ENCODE results near the gene ZNF451.

The ZNF451 gene

DNA sequence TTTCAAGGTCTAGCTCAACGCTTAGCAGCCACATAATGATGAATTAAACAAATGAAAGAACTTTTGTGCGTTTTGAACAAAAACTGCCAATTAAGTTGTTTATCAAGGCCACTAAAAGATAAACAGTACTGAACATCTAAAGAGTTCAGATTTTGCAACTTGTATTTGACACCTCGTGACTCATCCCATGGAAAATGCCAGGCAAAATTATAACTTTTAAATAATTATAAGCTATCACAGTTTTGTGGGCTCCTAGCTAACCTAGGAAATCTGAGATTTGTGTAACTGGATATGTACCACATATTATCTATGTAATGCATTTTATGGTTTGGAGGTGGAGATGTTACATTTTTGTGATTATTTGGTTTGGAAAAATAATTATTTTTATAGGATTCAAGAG is 72.5 kb downstream of the ZNF451 start:
- no peak for DNase-seq

- no peak for DNase-seq
These were observed 74.0 kb downstream of the ZNF451 start for GRCh38 chr6:57163956-57164355.

- DNase-seq, result no peak
These were observed 75.1 kb downstream of the ZNF451 start for GRCh38 chr6:57165080-57165479.

- peak; percentile 70 for DNase-seq
These were observed 82.4 kb downstream of the ZNF451 start, which contains the start of gene BAG2 for GRCh38 chr6:57172136-57173055. Gene BAG2, plus strand, starts transcription at chr6:57172326. Its CDS starts 372 bp downstream, at chr6:57172698.

- DNase-seq, result no peak
These were observed 83.3 kb downstream of the ZNF451 start for GRCh38 chr6:57173056-57173885.

- DNase-seq, result no peak
These were observed 84.0 kb downstream of the ZNF451 start for GRCh38 chr6:57173886-57174510.

DNA sequence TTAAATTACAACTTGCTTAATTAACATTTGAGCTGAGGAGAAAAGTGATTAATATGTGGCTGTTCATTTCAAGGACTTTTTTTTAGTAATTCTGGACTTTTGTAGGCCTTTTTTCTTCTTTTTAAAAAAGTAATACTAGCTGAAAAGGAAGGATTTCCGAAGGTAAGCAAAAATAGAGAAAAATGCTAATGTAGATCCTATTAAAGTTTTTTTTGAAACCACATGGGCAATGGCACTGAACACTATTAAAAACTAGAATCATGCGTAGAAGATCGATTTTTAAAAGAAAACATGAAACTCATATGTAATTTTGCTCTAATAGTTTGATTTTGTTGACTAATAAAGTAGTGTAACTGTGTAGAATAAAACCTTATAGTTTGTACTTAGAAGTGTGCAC is 84.5 kb downstream of the ZNF451 start:
- no peak for DNase-seq

DNA sequence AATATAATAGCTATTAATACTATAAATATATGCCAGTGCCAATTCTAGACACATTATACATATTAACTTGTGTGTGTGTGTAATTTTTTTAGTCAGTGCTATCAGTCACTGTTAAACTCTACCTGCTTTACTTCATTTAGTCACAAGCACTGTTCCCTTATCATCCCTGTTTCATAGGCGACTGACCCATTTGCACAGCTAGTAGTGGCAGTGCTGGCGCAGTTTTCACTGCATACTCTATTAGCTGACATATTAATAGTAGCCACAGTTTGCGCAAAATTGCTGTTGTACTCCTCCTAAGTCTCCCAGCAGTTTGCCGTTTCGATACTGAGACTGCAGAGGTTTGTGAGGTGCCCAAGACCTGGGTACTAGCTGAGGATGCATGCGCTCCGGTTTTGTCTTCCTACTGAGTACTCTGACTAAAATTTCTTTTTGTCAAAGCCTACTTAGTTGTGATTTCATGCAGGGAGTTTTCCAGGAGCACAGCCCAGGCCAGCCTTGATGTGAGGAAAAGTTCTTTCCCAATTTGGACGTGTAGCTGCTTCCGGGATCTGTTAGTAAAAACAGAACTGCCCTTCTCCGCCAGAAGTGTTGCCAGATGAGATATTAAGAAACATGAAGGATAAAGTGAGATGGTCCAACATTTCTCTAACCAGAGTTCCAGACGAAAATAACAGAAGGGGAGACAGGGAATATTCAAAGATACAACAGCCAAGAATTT is 87.7 kb downstream of the ZNF451 start:
- DNase-seq, result no peak

DNA sequence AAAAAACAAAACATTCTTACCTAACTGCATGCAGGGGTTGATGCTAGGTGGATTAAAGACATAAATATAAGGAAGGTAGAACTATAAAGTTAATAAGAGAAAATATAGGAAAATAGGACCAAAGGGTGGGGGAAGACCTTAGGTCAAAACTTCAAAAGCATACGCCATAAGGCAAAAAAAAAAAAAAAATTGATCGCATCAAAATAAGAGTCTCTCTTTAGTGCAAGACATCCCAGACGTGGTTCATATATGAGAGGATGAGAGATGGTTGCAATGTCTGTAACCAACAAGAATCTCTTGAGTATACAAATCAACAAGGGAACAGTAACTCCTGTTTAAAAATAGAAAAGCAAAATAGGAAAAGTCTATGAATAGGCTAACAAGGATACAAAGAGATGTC is 90.6 kb downstream of the ZNF451 start:
- no peak for DNase-seq

GRCh38 chr6:57182017-57182432 is 92.0 kb downstream of the ZNF451 start:
- no peak for DNase-seq

DNA sequence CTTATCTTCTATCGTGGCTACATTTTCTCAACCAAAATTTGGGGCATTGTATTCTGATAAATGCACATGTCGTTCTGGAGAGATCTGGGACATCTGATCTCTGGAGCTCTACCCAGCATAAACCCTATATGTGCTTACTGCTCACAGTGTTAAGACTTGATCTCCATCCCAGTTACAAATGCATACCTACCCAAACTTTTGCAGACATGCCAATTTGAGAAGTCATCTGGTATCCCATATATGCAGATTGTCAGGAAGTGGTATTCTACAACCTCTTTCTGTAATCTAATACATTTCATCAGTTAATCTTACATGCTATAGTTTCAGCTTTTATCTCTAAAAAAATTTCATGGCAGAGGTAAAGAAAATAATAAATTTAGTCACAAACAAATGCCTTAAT is 93.3 kb downstream of the ZNF451 start:
- DNase-seq, result no peak

DNA sequence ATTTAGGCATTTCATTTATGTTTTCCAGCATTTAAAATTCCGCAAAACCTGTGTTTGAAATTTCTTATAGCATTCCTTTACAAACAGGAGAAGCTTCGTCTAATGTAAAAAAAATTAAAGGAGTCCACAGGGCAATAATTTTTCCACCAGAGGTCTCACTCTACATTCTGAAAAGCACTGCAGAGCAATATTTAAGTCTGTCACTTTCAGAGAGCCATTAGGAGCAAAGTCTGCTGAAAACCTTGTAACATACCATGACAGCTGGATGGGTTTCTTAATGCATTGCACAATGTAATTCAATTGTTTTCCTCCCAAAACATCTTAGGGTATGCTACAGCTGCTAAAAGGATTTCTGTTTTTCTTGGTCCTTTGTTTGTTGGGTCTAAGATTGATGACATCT is 100.2 kb downstream of the ZNF451 start:
- DNase-seq, result no peak

- DNase-seq, result no peak
These were observed 103.2 kb downstream of the ZNF451 start for GRCh38 chr6:57193177-57193576.

DNA sequence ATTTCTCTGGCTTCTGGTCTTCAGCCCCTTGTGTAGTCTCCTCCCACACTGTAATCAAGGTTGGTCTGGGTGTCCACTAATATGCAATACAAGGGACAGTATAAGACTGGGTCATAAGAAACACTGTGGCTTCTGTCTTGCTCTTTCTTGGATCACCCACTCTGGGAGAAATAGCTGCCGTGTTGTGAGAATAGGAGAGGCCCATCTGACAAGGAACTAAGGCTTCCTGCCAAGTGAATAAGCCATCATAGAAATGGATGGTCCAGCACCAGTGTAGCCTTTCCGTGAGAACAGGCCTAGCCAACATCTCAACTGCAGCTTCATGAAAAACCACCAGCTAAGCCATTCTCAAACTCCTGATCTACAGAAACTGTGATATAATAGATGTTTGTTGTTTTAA is 105.5 kb downstream of the ZNF451 start:
- no peak for DNase-seq

DNA sequence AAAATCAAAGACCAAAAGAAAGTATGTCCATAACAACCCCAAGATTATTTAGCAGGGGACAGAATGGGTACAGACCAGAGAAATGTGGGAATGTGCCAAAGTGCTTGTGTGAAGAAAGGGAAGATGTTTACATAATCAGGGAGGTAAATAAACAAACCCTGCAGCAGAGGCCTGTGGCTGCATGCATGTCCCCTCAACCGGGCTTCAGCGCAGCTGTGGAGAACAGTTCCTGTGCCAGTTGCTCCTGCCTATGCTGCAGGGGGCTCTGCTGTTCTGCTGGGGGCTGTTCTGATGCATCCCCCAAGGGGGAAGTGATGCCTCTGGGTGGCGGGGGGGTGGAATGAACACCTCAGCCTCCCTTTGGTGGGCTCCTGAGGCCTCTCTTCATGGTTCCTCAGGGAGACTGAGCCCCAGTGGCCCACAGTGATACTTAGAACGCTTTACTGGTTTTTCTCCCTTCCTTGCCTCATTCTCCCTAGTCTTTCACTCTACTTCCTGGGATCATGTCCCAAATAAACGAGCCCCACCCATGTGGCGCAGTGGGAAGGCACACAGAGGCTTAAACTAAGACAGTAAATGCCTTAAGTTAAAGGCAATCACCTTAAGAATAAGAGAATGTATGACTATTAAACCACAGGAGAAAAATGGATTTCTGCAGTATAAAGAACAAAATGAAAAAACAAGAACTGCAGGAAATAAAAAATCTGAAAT is 109.1 kb downstream of the ZNF451 start:
- no peak for DNase-seq

DNA sequence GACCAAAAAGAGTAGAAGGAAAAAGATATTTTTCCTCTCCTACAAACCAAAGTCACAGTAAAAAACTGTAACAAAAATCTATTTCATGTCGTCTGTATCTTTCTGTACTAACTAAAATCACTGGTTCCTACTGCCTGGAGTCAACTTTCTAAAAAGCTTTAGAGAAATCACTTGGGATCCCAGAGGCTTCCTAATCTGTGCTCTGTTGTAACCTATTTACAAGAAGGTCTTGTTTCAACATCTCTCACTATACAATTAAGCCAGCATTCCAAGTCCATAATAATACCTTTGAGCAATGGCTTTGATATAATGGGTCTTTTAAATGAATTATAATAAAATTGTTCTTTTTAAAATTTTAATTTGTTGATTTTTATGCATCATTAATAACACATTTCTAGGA is 111.7 kb downstream of the ZNF451 start:
- DNase-seq, result no peak

GRCh38 chr6:57205550-57206328 is 115.8 kb downstream of the ZNF451 start:
- no peak for DNase-seq

- DNase-seq, result no peak
These were observed 117.2 kb downstream of the ZNF451 start for GRCh38 chr6:57207141-57207540.

DNA sequence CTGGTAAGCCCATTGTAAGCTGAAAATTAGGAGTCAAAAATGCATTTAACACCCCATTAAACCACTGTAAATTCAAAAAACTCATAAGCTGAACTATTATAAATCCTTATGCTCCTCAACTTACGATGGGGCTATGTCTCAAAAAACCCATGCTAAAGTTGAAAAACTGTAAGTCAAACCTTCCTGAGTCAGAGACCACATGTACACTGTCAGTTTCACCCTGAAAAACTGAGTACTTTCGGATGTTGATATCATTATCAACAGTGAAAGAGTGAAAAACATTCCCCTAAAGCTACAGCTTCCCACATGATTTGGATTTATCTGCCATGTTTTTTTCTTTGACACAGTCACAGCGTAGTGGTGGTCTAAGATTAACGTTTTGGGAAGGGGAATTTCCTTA is 117.9 kb downstream of the ZNF451 start:
- DNase-seq, result no peak

GRCh38 chr6:57209030-57209429 is 119.0 kb downstream of the ZNF451 start:
- DNase-seq, result no peak

DNA sequence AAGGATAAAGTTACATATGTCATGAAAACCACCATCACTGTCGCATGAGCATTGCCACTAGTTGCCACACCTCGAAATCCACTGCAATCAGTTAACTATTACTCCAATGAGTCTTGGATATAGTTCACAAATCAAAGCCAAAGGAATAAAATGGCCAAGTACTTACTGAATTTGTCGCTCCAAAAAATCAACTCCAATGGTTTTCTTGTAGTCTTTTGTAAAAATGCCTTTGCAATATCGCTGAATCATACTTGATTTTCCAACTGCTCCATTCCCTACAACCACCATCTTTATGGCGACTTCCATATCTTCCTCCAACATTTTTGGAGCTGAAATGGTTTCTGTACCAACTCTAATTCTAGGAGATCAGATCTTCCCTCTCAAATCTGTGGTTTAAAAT is 120.1 kb downstream of the ZNF451 start:
- no peak for DNase-seq

Measured in 8988T (cell line).